ENCODE measurements around the gene ANKRD44.

GRCh38 chr2:197219636-197220035 is 90.9 kb downstream of the ANKRD44 start:
- TF ChIP-seq CTCF (IDR thresholded peaks at IDR 0.05; ENCODE audit: borderline replicate concordance, extremely low read depth, low read length, poor library complexity, severe bottlenecking) (no peak), EZH2 (IDR thresholded peaks at IDR 0.05; ENCODE audit: borderline replicate concordance, low read depth, low read length, severe bottlenecking) (no peak)
